Caco-2 (cell line): ENCODE data around the gene MGARP. TPM values are rescaled to one million over a fixed set of nuclear protein-coding genes. Genes with fewer than 3 reads are reported as not detected.

Experiments
- Bru-seq: library from RNA; stranded (reverse); fragments of 400-500 nt; gene quantifications from one replicate; lab custom pipeline; 2021; lab: Mats Ljungman, UMichigan
- BruChase-seq, 2 experiments: library from RNA; stranded (reverse); fragments of 400-500 nt; gene quantifications; one replicate each; lab custom pipeline; 2021; lab: Mats Ljungman, UMichigan
- BruUV-seq: library from RNA; stranded (reverse); fragments of 400-500 nt; replicated peaks from 2 replicates; lab custom pipeline; 2021; lab: Mats Ljungman, UMichigan
- CTCF ChIA-PET: fragments of 300-600 bp; sonication (Branson Sonifier 250); formaldehyde crosslinking; loops from one replicate; lab custom pipeline; 2022; ENCODE audit warnings: antibody characterized with exemption; lab: Charles Lee
- POLR2A ChIA-PET: fragments of 300-600 bp; sonication (Branson Sonifier 250); formaldehyde crosslinking; loops from one replicate; lab custom pipeline; 2022; ENCODE audit warnings: antibody characterized with exemption; lab: Charles Lee
- DNase-seq, 2 experiments: peaks; one replicate each; pipeline versions ENCODE4 v3.0.0 to v3.0.0-alpha.2; 2020 to 2022
- H3K27me3 ChIP-seq: replicated peaks from 2 replicates; pipeline ENCODE4 v1.6.0; 2011; ENCODE audit warnings: low read length; ENCODE audit not compliant: control insufficient read depth, insufficient read depth
- H3K36me3 ChIP-seq: 2 replicates; pipeline ENCODE4 v1.5.1; 2011; ENCODE audit warnings: low read length; ENCODE audit not compliant: control insufficient read depth, insufficient read depth
- H3K4me1 ChIP-seq: fragments of 250-450 bp; sonication (Bioruptor Pico); 2 replicates; pipeline ENCODE4 v1.5.1; 2020; ENCODE audit warnings: mild to moderate bottlenecking
- H3K4me3 ChIP-seq: 2 replicates; pipeline ENCODE4 v1.5.1; 2011; ENCODE audit warnings: low read depth, mild to moderate bottlenecking, control low read depth, low read length
- H3K9me3 ChIP-seq: fragments of 250-450 bp; sonication (Bioruptor Pico); 2 replicates; pipeline ENCODE4 v1.5.1; 2020; ENCODE audit warnings: mild to moderate bottlenecking, moderate library complexity
- H3K27ac Mint-ChIP-seq: one replicate; pipeline ENCODE4 v1.8.0; 2022; ENCODE audit warnings: mixed read lengths; ENCODE audit not compliant: unreplicated experiment
- H3K27me3 Mint-ChIP-seq: one replicate; pipeline ENCODE4 v1.8.0; 2022; ENCODE audit warnings: mixed read lengths; ENCODE audit not compliant: insufficient read depth, unreplicated experiment
- H3K36me3 Mint-ChIP-seq: one replicate; pipeline ENCODE4 v1.8.0; 2022; ENCODE audit warnings: mild to moderate bottlenecking, mixed read lengths; ENCODE audit not compliant: insufficient read depth, unreplicated experiment
- H3K4me1 Mint-ChIP-seq: one replicate; pipeline ENCODE4 v1.8.0; 2022; ENCODE audit warnings: low read depth, mixed read lengths; ENCODE audit not compliant: unreplicated experiment
- H3K4me3 Mint-ChIP-seq: one replicate; pipeline ENCODE4 v1.8.0; 2022; ENCODE audit warnings: mild to moderate bottlenecking, moderate library complexity, mixed read lengths; ENCODE audit not compliant: unreplicated experiment
- H3K9me3 Mint-ChIP-seq: one replicate; pipeline ENCODE4 v1.8.0; 2022; ENCODE audit warnings: mixed read lengths; ENCODE audit not compliant: unreplicated experiment
- CTCF ChIP-seq, 2 experiments: fragments of 200-600 bp in 1 of 2; IDR thresholded peaks; 1 replicate in 1 of 2; 2 replicates in 1 of 2; pipeline versions ENCODE4 v1.5.1 to v1.8.0; 2011 to 2022; ENCODE audit warnings: antibody characterized with exemption in 1 of 2, control low read depth in 1 of 2, inconsistent platforms in 1 of 2, low read depth in 1 of 2, low read length in 1 of 2, mild to moderate bottlenecking in 1 of 2, moderate library complexity in 1 of 2; ENCODE audit not compliant: insufficient read depth in 1 of 2, severe bottlenecking in 1 of 2, unreplicated experiment in 1 of 2
- intact Hi-C: fragments of 100-400 bp; cut with micrococcal nuclease; formaldehyde crosslinking; loops from one replicate; pipeline ENCODE4 v1.10.0; 2022; ENCODE audit not compliant: unreplicated experiment
- long read RNA-seq: library from polyadenylated mRNA; stranded (forward); transcript quantifications from one replicate; pipeline ENCODE4 v2.0.0, GENCODE V29; 2022
- total RNA-seq: library from RNA; stranded (reverse); gene quantifications from 2 replicates; pipeline ENCODE4 v1.2.3, GENCODE V29; 2022

Gene MGARP
- 0.23 and 0.26 TPM in 2 replicates for total RNA-seq
- Bru-seq, nascent RNA = percentile 24 among the genes with signal in this experiment
- percentile 28 among the genes with signal in this experiment for BruChase-seq, experiment 1, labeled RNA remaining after a 2-hour chase
- BruChase-seq, experiment 2, labeled RNA remaining after a 6-hour chase = percentile 19 among the genes with signal in this experiment
- long read RNA-seq = 0 reads

- ChIA-PET CTCF (no interaction called here), POLR2A (interaction anchor here (0.6 kb wide), 1 partner anchor 10 kb away, joined by 4 read pairs; no protein-coding TSS in a partner anchor)
- H3K9me3 Mint-ChIP-seq = peaks cover 7% of the 10 kb centered on the region
- no peaks in the 10 kb centered on the region for H3K27me3 ChIP-seq
- intact Hi-C loops = loop anchor here (5.0 kb wide), 1 partner anchor 53 kb away; no protein-coding TSS in a partner anchor
- no peaks in the 10 kb centered on the region for H3K36me3 Mint-ChIP-seq
- no peak within 1 kb of the TSS for H3K27ac Mint-ChIP-seq
- no peak for DNase-seq
- H3K4me3 Mint-ChIP-seq = no peak within 1 kb of the TSS
- no peaks in the 10 kb centered on the region for H3K9me3 ChIP-seq
- H3K4me3 ChIP-seq = no peak within 1 kb of the TSS
- no peak for TF ChIP-seq CTCF (IDR thresholded peaks at IDR 0.05; ENCODE audit: insufficient read depth in 1 of 2, low read depth in 1 of 2, low read length in 1 of 2, severe bottlenecking in 1 of 2, unreplicated experiment in 1 of 2)
- peaks cover 6% of the 10 kb centered on the region for H3K4me1 Mint-ChIP-seq
- peaks cover 21% of the 10 kb centered on the region; the same call in 1 of the 2 replicates for H3K4me1 ChIP-seq
- H3K27me3 Mint-ChIP-seq = no peaks in the 10 kb centered on the region
- no TSS peak for BruUV-seq
- no peaks in the 10 kb centered on the region for H3K36me3 ChIP-seq
Measured at GRCh38 chr4:139279760-139280620, at the start of gene MGARP. Gene MGARP, minus strand, starts transcription at chr4:139280225. Its CDS starts 67 bp downstream, at chr4:139280158.

DNA sequence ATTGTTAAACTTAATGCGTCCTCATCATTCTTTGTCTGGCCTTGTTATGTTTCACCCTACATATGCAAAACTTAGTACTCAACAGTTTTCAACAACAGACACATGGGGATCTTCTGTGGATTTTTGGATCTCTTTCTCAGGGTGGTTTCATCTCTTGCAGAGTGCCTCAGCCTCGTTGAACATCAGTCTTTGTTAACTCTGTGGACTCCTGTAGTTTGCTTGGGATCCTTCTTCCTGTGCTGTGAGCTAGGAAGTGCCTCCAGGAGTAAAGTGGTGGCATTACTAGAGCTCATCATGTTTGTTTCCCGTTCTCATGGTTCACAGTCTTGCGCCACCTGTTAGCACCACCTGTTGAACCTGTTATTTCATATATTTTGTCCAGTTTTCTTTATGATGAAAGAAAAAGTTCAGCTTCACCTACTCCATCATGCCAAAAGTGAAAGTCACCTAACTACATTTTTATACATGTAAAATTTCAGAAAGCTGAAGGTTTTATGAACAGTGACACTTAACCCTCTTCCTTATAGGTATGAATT, 49.7 kb upstream of the MGARP start:
- H3K4me3 ChIP-seq = no peak overlapping the region

More for the DNA sequence above, 49.7 kb upstream of the MGARP start:
- Mint-ChIP-seq H3K27ac (no peak overlapping the region), H3K27me3 (no peaks in the 10 kb centered on the region), H3K4me3 (no peak overlapping the region), H3K9me3 (no peaks in the 10 kb centered on the region), H3K4me1 (peaks cover 15% of the 10 kb centered on the region), H3K36me3 (peaks cover 43% of the 10 kb centered on the region)
- CTCF ChIA-PET = no interaction called here
- intact Hi-C loops = no loop called here
- Histone ChIP-seq H3K4me1 (no peaks in the 10 kb centered on the region), H3K27me3 (no peaks in the 10 kb centered on the region), H3K9me3 (no peaks in the 10 kb centered on the region), H3K36me3 (no peaks in the 10 kb centered on the region; the same call in 1 of the 2 replicates)
- DNase-seq = no peak
- TF ChIP-seq CTCF (IDR thresholded peaks at IDR 0.05; ENCODE audit: insufficient read depth in 1 of 2, low read depth in 1 of 2, low read length in 1 of 2, severe bottlenecking in 1 of 2, unreplicated experiment in 1 of 2) = no peak
- BruUV-seq = no TSS peak
- POLR2A ChIA-PET = no interaction called here
